ENCODE measurements around the gene EIF4G1. TPM values are rescaled to one million over a fixed set of nuclear protein-coding genes. Genes with fewer than 3 reads are reported as not detected.

The EIF4G1 gene
- total and polyA plus RNA-seq, 2 experiments from 2014 or later: 227 to 552 TPM

Small RNAs within 50 kb of the gene (small RNA-seq; reads per million reads assigned to genes)
- 66.5 reads per million, percentile 99 among the genes with 10 or more reads in this experiment for gene SNORD66 (ENCODE audit: low replicate concordance)

Other genes starting within 250 kb of the EIF4G1 start
- not detected in 2 replicates for gene HTR3E, start 217.5 kb upstream of the EIF4G1 start, total RNA-seq (2014; rRNA removed; shearing (Covaris generic))
- not detected in 2 replicates for gene HTR3E, start 217.5 kb upstream of the EIF4G1 start, polyA plus RNA-seq (2016; fragmentation: Nextera tagmentation; extraction: Ambion mirVana)
- 36.6 and 43.3 TPM in 2 replicates for gene EIF2B5, start 179.2 kb upstream of the EIF4G1 start, total RNA-seq (2014; rRNA removed; shearing (Covaris generic))
- 26.4 and 27.8 TPM in 2 replicates for gene EIF2B5, start 179.2 kb upstream of the EIF4G1 start, polyA plus RNA-seq (2016; fragmentation: Nextera tagmentation; extraction: Ambion mirVana)
- 50.2 and 55.5 TPM in 2 replicates for gene DVL3, start 159.2 kb upstream of the EIF4G1 start, total RNA-seq (2014; rRNA removed; shearing (Covaris generic))
- 25.6 and 33.5 TPM in 2 replicates for gene DVL3, start 159.2 kb upstream of the EIF4G1 start, polyA plus RNA-seq (2016; fragmentation: Nextera tagmentation; extraction: Ambion mirVana)
- gene AP2M1, start 139.8 kb upstream of the EIF4G1 start, total RNA-seq (2014; rRNA removed; shearing (Covaris generic)): 269 and 305 TPM in 2 replicates
- 190 and 215 TPM in 2 replicates for gene AP2M1, start 139.8 kb upstream of the EIF4G1 start, polyA plus RNA-seq (2016; fragmentation: Nextera tagmentation; extraction: Ambion mirVana)
- gene ABCF3, start 128.4 kb upstream of the EIF4G1 start, total RNA-seq (2014; rRNA removed; shearing (Covaris generic)): 48.9 and 60.4 TPM in 2 replicates
- gene ABCF3, start 128.4 kb upstream of the EIF4G1 start, polyA plus RNA-seq (2016; fragmentation: Nextera tagmentation; extraction: Ambion mirVana): 32.7 and 33.4 TPM in 2 replicates
- gene VWA5B2, start 85.0 kb upstream of the EIF4G1 start, total RNA-seq (2014; rRNA removed; shearing (Covaris generic)): 0.66 TPM in 1 of 2 replicates, not detected in the other
- not detected in 2 replicates for gene VWA5B2, start 85.0 kb upstream of the EIF4G1 start, polyA plus RNA-seq (2016; fragmentation: Nextera tagmentation; extraction: Ambion mirVana)
- 107 and 109 TPM in 2 replicates for gene ALG3, start 65.6 kb upstream of the EIF4G1 start, total RNA-seq (2014; rRNA removed; shearing (Covaris generic))
- 76.9 and 87.9 TPM in 2 replicates for gene ALG3, start 65.6 kb upstream of the EIF4G1 start, polyA plus RNA-seq (2016; fragmentation: Nextera tagmentation; extraction: Ambion mirVana)
- 9.8 and 14.3 TPM in 2 replicates for gene EEF1AKMT4, start 64.9 kb upstream of the EIF4G1 start, total RNA-seq (2014; rRNA removed; shearing (Covaris generic))
- gene EEF1AKMT4, start 64.9 kb upstream of the EIF4G1 start, polyA plus RNA-seq (2016; fragmentation: Nextera tagmentation; extraction: Ambion mirVana): 11.2 and 12.9 TPM in 2 replicates
- gene CAMK2N2, start 53.1 kb upstream of the EIF4G1 start, total RNA-seq (2014; rRNA removed; shearing (Covaris generic)): 1.3 and 1.5 TPM in 2 replicates
- 0.32 and 0.63 TPM in 2 replicates for gene CAMK2N2, start 53.1 kb upstream of the EIF4G1 start, polyA plus RNA-seq (2016; fragmentation: Nextera tagmentation; extraction: Ambion mirVana)
- gene ECE2, start 38.6 kb upstream of the EIF4G1 start, total RNA-seq (2014; rRNA removed; shearing (Covaris generic)): 0.24 TPM in 1 of 2 replicates, not detected in the other
- gene ECE2, start 38.6 kb upstream of the EIF4G1 start, polyA plus RNA-seq (2016; fragmentation: Nextera tagmentation; extraction: Ambion mirVana): 0.48 TPM in 1 of 2 replicates, not detected in the other
- gene PSMD2, start 15.4 kb upstream of the EIF4G1 start, total RNA-seq (2014; rRNA removed; shearing (Covaris generic)): 328 and 507 TPM in 2 replicates
- 101 and 117 TPM in 2 replicates for gene PSMD2, start 15.4 kb upstream of the EIF4G1 start, polyA plus RNA-seq (2016; fragmentation: Nextera tagmentation; extraction: Ambion mirVana)
- gene FAM131A, start 23.0 kb downstream of the EIF4G1 start, total RNA-seq (2014; rRNA removed; shearing (Covaris generic)): 14.8 and 31.8 TPM in 2 replicates
- 6.7 and 9.6 TPM in 2 replicates for gene FAM131A, start 23.0 kb downstream of the EIF4G1 start, polyA plus RNA-seq (2016; fragmentation: Nextera tagmentation; extraction: Ambion mirVana)
- 9.2 and 10.7 TPM in 2 replicates for gene CLCN2, start 47.0 kb downstream of the EIF4G1 start, total RNA-seq (2014; rRNA removed; shearing (Covaris generic))
- 5.4 and 7.0 TPM in 2 replicates for gene CLCN2, start 47.0 kb downstream of the EIF4G1 start, polyA plus RNA-seq (2016; fragmentation: Nextera tagmentation; extraction: Ambion mirVana)
- 182 and 199 TPM in 2 replicates for gene POLR2H, start 47.1 kb downstream of the EIF4G1 start, total RNA-seq (2014; rRNA removed; shearing (Covaris generic))
- 190 and 205 TPM in 2 replicates for gene POLR2H, start 47.1 kb downstream of the EIF4G1 start, polyA plus RNA-seq (2016; fragmentation: Nextera tagmentation; extraction: Ambion mirVana)
- 0.14 and 0.97 TPM in 2 replicates for gene THPO, start 63.6 kb downstream of the EIF4G1 start, total RNA-seq (2014; rRNA removed; shearing (Covaris generic))
- gene THPO, start 63.6 kb downstream of the EIF4G1 start, polyA plus RNA-seq (2016; fragmentation: Nextera tagmentation; extraction: Ambion mirVana): 0.47 and 1.9 TPM in 2 replicates
- 0.66 and 1.1 TPM in 2 replicates for gene CHRD, start 65.4 kb downstream of the EIF4G1 start, total RNA-seq (2014; rRNA removed; shearing (Covaris generic))
- 0.23 and 0.34 TPM in 2 replicates for gene CHRD, start 65.4 kb downstream of the EIF4G1 start, polyA plus RNA-seq (2016; fragmentation: Nextera tagmentation; extraction: Ambion mirVana)
- 1.0 and 2.0 TPM in 2 replicates for gene EPHB3, start 247.2 kb downstream of the EIF4G1 start, total RNA-seq (2014; rRNA removed; shearing (Covaris generic))
- gene EPHB3, start 247.2 kb downstream of the EIF4G1 start, polyA plus RNA-seq (2016; fragmentation: Nextera tagmentation; extraction: Ambion mirVana): 0.54 and 0.57 TPM in 2 replicates